LHCN-M2 (cell line): Measurements from ENCODE around the gene INAFM2. TPM values are rescaled to one million over a fixed set of nuclear protein-coding genes. Genes with fewer than 3 reads are reported as not detected.
A peak's percentile ranks its signal among the peaks of the same experiment; 100 is the strongest.

Experiments used
- DNase-seq: peaks from one replicate; pipeline ENCODE4 v3.0.0-alpha.2; 2012; ENCODE audit warnings: low read depth
- total RNA-seq: library from RNA; depleted of rRNA; stranded (reverse); fragments of >200 nt; gene quantifications from 2 replicates; pipeline ENCODE4 v1.2.3, GENCODE V29; 2014

INAFM2 gene
- total RNA-seq, 1 experiment from 2014 or later, result 16.4 TPM

DNA sequence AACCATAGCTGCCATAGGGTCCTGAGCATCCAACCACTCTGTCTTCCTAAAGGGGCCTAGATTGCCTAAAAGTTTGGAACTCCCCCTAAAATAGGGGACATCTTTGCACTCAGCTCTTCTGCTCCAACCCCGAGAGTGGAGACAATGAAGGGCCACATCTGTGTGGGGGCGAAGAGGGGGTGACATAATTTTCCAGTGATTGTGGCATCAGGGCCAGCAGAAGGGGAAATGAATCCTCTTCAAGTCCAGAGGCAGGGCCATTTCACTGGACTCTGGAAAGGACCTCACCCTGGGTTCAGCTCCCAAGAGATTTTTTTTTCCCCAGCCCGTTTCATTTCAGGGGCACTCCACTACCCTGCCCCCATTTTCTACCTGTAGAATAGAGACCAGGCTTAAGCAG is 36.0 kb upstream of the INAFM2 start:
- DNase-seq, result no peak

DNA sequence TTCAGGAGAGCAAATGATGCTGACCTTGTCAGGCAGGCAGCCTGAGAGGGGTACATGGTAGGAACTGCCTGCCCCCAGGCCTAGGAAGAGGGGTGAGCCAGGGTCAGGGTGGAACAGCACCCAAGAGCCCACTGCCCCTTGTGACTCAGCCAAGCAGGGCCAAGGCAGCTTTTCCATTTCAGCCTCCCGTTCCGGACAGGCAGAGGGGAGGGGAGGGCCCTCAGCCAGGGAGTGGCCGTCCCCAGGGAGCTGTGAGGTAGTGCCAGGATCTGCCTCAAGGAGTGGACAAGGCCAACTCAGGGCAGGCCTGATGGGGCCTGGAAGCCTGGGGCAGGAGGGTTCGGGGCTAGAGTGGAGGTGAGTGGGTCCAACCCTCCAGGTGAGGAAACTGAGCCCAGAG is 35.5 kb upstream of the INAFM2 start:
- no peak for DNase-seq

DNA sequence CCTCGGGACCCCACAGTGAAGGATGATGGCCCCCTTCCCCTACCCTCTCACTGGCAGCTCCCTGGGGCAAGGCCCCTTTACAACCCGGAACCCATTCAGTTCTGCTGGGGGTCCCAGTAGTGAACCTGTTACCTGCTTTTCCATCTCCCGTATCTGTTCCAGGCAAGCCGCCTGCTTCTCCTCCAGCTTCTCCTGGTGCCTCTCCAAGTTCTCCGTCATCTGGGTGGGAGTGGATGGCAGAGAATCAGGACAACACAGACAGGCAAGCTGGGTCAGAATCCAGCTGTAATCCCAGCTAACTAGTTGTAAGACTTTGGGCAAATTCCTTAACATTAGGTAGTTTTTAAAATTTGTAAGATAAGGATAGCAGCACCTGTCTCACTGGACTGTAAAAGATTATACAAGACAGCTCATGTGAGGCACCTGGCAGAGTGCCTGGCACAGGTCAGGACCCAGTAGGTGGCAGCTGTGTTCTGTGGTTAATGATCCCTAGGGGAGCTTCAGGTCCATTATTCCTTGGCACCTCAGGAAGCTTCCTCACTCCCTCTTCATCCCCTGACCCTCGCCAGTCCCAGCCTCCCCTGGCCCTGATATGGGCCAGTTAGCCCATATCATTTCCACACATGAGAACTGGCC is 34.2 kb upstream of the INAFM2 start:
- no peak for DNase-seq

DNA sequence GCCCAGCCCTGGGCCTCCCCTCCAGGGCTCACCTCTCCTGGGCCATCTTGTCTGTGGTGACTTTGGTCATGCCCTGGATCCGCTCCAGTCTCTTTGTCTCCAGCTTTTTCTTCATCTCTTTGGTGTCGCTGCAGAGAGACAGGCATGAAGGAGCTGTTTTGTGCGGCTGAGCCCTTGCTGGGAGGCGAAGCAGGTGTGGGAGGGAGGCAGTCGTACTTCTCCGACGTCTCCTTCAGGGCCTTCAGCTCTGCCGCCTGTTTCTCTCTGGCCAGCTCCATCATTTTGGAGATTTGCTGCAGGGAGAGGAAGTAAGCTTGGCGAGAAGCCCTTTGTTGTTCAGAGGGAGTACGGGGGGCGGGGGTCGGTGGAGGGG is 33.0 kb upstream of the INAFM2 start:
- DNase-seq, result no peak

DNA sequence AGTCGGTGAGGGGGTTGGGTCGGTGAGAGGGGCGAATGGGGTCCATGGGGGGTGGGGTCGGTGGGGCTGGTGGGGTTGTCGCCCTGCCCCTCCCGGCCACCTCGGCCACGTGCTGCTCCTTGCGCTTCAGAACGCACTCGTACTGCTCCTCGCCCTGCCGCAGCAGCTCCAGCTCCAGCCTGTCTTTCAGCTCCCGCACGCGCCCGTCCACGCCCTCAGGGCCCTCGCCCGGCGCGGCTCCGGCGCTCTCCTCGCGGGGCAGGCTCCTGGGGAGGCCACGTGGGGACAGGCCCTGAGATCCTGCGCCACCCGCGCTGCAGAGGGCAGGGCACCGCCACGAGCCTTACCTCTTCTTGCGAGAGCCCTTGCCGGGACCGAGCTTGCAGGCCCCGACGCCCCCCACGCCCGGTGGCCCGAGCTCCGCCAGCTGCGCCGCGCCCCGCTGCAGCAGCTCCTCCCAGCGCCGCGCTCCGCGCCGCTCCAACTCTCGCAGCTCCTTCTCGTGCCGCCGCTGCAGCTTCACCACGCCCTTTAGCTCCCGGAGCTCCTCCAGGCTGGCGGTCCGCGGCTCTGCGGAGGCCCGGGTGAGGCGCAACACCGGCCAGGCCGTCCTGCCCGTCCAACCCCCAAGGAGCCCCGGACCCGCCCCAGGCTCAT is 32.4 kb upstream of the INAFM2 start:
- DNase-seq, result peak; percentile 38

DNA sequence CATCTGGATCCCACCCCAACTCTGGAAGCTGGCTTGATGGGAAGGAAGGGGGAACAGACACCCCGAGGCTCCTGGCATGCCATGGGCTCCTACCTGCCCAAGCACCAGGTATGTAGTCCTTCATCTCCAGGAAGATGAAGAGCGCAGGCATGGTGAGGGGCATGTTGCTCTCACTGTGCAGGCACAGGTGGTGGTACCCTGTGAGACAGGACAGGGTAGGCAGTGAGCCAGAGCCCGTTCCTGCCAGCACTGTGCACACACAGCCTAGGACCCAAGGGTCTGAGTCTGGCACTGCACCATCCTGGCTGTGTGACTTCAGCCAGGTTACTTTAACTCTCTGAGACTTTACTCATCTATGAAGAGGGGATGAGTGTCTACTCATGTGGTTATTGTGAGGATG is 31.2 kb upstream of the INAFM2 start:
- no peak for DNase-seq

DNA sequence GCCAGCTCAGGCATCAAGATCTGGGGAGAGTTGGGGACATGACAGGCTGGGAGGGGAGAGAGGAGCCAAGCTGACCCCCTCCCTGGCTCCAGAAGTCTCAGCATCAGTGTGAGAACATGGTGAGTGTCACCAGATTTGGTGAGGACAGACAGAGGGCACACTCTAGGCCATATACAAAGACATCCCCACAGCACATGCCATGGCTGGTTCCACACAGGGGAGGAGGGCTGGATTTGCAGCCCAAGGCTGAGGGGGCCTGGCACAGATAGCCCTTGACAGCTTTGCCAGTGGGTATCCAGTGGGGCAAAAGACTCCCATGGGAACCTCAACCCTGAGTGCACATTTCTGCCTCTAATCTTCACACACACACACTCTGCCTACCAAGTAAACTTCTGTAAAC is 30.5 kb upstream of the INAFM2 start:
- no peak for DNase-seq

DNA sequence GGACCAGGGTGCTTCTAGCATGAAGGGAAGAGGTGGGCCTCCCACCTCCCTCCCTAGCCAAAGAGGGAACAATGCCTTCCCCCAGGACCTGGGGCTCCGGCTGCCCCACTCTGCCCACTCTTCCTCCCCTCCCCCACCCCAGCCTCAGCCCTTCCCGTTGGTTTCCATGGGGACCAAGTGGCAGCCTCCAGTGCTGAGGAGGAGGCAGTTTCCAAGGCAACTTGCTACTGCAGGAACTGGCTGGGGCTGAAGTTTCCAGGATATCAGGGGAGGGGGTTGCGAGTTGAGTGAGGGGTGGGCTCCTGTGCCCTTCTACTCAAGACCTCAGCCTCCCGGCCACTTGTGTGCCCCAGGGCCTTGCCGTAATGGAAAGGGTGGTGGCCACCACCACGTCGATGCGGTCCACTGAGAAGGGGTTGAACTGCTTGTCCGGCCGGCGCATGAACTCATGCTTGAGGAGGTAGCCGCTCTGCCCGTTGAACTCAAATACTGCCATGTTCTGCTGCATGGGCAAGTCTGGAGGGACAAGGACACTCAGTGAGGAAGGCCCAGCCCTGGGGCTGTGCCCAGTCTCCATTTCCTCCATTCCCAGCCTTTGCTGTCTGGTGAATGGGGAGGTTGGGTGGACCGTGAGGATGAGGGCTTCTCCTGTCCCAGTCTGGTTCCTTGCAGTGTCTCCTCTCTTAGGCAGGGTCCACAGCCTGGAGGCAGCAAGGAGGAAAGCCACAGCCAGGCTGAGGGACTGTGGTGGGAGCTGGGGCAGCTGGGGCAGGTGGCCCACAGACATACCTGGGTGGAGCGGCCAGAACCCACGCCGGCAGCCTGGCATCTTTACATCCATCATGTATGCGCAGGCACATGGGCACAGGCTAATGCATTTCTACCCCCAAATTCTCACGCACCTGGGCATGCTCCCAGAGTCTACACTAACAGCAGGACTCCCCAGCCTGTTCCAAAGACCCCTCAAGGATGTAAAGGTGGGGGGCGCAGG is 29.3 kb upstream of the INAFM2 start:
- DNase-seq, result no peak

DNA sequence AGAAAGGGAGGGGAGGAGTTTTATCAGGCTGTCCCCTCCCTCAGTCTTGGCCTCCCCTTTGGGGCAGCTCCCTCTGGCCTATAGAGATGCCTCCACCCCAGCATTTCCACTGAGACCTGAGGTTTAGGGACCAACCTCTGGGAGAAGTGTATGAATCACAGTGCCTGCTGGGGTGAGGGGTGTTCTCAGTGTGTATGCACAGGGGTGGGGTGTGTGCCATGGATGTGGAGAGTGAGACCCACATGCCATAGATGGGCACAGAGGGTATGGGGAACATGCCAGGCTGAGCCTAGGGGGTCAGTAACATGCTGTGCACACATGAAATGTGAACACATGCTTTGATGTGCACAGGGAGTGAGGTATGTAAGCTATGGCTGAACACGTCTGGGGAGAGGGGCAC is 28.2 kb upstream of the INAFM2 start:
- DNase-seq, result no peak

DNA sequence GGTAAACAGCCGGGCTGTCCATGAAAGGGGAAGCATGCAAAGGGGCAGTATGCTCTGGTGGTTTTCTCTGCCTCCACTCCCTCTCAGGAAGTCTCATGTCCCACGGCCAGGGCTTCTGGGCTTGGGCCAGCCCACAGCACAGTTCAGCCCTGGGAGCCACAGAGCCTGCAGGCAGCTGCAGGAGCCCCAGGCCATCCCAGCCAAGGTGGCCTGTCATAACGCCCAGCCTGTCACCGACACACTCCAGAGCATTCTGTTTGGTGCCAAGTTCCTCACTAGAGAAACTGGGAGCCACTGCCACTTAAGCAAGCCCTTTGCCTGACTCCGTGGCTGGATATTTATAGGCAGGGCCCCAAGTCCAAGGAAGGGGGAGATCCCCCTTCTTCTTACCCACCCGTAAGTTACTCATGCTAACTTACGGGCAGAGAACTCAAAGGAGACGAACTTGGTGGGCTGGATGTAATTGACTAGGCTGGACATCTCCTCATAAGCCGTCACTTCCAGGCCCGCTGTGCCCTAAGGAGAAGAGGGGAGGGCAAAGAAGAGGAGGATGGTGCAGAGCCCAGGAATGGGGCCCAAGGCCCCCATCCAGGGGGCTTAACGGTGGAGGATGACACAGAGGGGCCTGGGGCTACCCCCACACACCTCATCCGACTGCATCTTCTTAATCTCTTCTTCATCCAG is 27.5 kb upstream of the INAFM2 start:
- DNase-seq, result no peak

DNA sequence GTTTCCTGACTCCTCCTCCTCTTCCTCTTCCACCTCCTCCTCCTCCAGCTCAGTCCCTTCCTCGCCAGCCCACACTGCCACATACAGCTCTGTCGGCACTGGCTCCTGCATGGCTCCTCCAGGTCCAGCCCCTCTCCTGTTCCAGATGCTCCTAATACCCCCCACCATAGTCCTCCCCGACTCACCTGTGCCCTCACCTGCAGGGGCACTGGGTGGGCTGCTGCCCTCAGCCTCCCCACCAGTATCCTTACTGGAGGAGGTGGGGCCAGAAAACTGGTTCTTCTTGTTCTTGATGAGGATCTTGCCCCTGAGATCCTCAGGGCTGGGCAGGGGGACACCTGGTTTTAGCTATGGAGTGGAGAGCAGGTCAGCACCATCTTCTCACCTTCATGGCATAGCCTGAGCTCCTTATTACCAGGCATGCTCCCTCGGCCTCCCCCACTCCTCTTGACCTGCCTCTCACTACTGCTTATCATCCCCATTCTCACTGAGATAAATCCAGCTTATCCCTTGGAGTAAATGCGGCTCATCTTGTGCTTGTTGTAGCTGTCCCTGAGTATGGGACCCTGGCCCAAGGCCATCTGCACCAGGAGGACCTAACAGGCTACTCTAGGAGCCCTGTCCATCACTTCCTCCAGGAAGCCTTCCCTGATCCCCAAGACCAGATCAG is 26.8 kb upstream of the INAFM2 start:
- DNase-seq, result no peak

DNA sequence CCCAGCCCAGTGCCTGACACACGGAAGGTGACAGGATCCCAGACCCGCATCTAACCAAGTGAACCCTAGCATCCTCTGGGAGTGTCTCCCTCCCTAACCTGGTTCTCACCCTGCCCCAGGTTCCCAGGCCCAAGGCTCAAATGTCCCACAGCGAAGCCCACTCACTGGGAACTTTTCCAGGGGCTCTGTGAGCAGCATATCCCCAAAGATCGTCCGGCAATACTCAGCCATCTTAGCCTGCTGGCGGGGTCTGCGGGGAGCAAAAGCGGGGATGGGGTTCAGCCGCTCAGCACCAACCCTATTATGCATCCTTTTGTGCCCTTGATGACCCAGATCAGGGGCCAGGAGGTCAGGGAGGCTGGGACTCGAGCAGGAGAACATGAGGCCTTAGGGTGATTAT is 26.1 kb upstream of the INAFM2 start:
- DNase-seq, result no peak

DNA sequence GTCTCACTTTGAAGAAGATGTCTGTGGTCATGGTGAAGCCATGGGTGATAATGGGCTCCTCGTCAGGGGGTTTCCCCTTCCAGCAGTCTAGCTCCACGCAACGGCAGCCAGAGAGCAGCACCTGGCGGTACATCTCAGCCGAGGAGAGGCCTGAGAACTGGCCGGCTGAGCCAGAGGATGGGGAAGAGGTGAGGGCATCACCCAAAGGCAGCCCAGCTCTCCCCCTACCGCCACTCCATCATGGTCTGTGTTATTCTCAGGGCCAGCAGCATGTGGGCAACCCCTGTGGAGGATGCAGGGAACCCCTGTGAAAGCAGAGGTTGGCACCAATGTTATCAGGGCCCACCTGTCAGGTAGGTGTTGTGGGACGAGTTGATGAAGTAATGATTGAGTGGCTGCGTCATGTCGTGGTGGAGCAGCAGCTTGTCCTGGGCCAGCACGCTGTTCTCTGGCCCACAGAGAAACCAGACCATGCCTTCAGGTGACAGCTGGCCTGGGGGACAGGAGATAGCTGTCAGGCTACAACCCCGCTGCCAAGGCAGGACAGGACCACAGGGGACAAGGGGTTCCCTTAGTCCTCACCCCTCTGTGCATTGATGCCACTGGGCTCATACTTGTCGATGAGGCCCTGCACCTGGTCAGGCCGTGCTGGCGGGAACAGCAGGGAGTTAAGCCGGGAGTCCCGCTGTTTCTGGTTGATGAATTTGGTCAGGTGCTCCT is 25.1 kb upstream of the INAFM2 start:
- no peak for DNase-seq

DNA sequence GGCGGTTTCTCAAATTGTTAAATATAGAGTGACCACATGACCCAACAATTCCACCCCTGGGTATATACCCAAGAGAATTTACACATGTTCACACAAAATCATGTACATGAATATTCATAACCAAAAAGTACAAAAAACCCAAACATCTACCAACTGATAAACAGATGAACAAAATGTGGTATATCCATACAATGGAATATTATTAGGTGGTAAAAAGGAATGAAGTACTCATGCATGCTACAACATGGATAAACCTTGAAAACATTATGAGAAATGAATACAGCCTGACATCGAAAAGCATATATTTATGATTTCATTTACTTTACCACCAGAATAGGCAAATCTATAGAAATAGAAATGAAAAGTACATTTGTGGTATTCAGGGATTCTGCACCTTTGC is 23.1 kb upstream of the INAFM2 start:
- DNase-seq, result no peak

DNA sequence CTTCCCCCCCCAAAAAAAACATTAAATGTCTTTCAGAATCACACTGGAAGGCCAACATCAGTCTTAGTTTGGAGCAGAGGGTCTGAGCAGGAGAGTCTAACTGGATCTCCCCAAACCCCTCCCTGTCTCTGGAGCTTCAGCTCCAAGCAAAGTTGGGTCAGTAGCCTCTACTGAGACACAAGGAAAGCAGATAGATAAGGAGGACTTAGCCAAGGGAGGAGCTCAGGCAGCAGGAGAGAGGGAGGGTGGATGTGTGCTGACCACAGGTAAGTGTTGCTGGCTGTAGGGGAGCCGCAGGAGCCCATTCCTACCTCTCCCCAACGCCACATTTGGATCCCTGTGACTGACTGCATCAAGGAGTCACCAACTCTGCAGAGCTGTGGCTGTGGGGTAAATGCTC is 22.7 kb upstream of the INAFM2 start:
- no peak for DNase-seq

DNA sequence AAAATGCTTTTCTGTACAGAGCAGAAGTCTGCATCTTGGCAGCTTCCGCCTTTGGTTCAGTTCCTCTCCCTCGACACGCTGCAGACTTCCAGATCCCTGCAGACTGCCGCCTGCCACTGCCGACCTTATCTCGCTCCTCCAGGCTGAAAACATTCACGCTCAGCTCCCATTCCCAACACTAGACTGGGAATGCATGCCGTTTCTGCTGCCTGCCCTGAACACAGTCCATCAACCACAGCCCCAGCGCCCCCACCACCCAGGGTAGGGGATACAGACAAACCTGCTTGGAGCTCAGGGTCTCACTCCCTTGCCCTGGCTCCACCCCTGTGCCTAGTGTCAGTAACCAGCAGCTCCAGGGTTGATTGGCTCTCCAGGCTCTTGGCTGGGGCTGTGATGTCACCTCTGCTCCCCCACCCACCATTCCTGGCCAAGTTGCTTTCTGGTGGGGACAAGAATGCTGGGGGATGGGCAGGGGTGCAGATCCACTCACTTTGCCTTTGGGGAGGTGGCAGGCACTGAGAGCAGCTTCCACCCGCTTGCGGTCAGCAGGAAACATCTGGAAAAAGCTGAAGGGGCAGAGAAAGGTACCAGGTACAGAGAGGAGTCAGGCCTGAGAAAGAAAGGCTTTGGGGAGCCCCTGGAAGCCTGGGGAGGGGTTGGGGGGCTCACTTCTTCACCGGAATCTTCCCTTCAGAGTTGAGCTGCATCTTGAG is 21.9 kb upstream of the INAFM2 start:
- DNase-seq, result no peak

DNA sequence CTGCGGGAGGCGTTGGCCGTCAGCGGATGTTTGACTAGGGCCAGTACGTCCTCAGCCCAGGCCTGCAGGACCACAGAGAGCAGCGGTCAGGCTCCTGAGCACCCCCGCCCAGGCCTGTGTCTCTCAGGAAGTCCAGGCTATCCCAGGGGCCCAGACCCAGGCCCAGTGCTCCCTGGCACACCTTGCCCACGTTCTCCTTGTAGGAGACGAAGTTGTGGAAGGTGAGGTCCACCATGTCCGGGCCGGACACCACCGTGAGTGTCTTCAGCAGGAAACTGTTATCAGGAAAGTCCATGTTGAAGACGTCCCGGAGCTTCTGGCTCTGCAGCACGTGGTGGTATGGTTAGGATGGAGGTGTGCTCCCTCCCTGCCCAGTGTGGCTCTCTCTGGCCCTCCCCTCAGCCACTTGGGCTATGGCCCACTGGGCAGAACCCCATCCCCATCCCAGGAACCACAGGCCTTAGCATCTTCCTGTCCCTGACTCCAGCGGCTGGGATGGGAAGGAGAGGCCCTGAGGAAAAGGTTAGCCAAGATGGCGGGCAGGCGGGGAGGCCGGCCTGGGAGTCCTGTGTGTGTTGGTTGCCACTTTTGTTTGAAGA is 21.1 kb upstream of the INAFM2 start:
- DNase-seq, result no peak

DNA sequence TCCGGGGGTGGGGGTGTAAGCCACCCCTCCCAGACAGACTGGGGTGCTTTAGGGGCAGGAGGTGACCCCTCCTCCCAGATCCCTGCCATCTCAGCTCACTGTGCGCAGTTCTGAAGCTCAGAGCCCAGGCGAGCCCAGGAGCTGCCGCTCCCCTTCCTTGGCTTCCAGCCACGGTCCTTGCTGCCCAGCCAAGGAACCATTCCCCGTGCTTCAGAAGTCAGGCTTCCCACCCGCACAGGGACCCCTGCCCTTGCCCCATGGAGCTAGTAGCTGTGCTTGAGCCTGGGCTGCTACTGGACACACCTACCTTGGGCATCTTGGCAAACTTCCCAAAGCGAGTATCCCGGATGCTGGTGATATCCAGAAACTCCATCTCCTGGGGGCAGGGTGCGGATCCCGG is 20.5 kb upstream of the INAFM2 start:
- no peak for DNase-seq

DNA sequence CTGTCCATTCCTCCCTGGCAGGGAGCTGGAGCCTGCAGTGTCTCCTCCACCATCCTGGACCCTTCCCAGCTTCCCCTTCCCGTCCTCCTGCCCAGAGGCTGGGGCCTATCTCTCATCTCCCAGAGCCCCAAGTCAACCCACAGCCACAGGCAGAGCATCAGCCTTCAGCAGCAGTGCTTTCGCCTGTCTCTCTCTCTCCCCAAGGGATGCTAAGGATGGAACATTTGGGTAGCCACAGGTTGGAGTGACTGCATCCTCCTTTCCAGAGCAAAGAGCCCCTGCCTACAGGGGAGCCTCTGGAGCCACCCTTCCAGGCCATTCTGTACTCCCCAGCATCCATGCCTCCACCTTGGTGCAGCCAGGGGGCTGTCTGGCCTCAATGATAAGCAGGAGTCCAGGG is 19.9 kb upstream of the INAFM2 start:
- DNase-seq, result no peak

DNA sequence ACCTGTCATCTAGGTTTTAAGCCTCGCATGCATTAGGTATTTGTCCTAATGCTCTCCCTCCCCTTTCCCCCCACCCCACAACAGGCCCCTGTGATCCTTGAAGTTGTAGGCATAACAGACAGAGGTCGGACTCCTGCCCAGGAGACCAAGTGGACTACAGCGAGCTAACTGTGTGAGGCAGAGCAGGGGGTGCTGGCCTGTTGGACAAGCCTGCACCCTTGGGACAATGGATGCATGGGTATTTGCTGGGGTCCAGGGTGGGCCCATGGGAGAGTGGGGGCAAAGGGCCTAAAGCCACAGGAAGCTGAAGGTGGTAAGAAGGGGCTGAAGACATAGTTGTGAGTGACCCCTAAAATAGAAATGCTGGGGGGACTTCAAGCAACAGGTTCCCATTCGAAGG is 18.2 kb upstream of the INAFM2 start:
- no peak for DNase-seq
